Left ventricle myocardium superior (tissue), 1 donor: Measurements from ENCODE around the gene SLC17A4. TPM values are rescaled to one million over a fixed set of nuclear protein-coding genes. Genes with fewer than 3 reads are reported as not detected.

ENCODE experiments used
- ATAC-seq: fragments of 200-7000 bp; cut with Tn5 transposase; one replicate; pipeline ENCODE4 v1.9.1; 2020; ENCODE audit warnings: mild to moderate bottlenecking, moderate library complexity
- DNase-seq: peaks from one replicate; pipeline ENCODE4 v3.0.0-alpha.2; 2020
- intact Hi-C: fragments of 100-400 bp; cut with micrococcal nuclease; formaldehyde crosslinking; loops from one replicate; pipeline ENCODE4 v1.11.0; 2022
- total RNA-seq: library from RNA; stranded (reverse); fragmentation: NEBNext Ultra II Directional; extraction: Animal tissue kit (Norgen Biotek cat#: 25700); gene quantifications from one replicate; pipeline ENCODE4 v1.2.1, GENCODE V29; 2021
- donor health status: DM: no; HTN: yes; CAD: no; lungs with severe emphysema.

SLC17A4 gene
- total RNA-seq, 1 donor from 2014 or later: not detected

DNA sequence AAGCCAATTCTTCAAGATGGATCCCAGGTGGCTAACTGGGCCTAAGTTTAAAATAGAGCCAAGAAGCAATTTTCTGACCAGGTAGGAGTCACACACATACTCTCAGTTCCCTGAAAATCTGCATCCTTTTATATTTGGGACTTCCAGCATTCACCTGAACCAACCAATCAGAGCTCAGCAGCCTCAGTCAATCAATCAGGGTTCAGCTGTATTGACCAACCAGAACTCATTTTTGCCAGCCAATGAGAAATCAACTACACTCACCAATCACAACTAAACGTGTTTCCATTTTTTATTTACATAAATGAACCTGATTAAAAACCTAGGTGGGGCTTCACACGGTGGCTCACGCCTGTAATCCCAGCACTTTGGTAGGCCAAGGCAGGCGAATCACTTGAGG lies 37.5 kb downstream of the SLC17A4 start:
- no peak for DNase-seq
- intact Hi-C loops: no loop called here

DNA sequence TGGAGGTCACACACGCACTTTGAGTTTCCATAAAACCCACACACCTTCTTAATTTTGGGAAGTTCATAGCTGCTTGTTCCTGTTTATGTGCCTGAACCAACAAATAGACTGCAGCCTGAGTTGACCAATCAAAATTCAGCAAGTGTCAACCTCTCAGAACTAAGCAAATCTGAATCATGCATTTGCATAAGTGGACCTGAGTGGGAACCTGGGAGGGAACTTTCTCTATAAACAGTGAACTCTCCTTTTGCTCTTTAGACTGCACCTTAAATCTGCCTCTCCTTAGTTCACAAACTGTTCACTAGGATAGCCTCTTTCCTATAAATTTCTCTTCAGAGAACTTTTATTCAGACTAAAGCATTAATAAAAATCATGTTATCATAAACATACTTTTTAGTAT lies 39.4 kb downstream of the SLC17A4 start:
- intact Hi-C loops: no loop called here
- DNase-seq (no peak), ATAC-seq (no peak)

More for the DNA sequence above, 37.5 kb downstream of the SLC17A4 start:
- no peak for ATAC-seq

DNA sequence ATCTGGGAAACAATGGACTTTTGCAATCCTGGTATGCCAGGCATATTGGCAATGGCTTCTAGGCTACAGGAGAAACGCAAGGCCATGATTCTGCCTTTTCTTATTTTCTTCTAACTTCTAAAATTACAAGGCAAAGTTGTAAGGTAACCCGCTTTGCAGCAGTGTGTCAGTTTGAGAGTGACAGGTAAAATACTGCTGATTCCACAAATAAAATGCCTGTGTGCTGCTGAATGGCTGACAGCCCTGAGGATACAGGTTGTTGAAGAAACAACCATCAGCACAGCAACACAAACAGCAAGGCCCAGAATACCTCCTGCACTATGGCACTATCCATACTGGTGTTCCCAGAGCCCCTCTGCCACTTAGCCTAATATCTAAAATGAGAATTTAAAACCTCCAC lies 40.2 kb downstream of the SLC17A4 start:
- DNase-seq: no peak
- intact Hi-C loops: no loop called here
- ATAC-seq: no peak

DNA sequence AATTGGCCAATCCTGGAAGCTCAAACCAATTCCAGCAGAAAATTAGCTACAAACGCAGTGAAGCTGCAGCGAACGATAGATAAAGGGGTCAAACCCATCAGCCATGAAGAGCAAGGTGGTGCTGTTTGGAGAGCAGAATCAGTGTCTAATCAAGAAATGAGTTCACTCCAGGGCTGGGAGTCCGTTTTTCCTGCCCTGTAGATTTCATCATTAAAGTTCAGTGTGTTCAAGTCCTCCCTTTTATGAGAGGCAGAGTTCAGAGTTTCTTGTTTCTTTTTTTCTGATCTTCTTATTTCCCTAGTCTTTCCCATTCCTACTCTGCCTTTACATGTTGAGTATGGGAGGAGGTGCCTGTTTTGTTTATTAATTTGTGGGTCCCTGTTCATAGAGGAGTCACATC lies 46.9 kb downstream of the SLC17A4 start:
- ATAC-seq (no peak), DNase-seq (no peak)
- intact Hi-C loops: no loop called here

DNA sequence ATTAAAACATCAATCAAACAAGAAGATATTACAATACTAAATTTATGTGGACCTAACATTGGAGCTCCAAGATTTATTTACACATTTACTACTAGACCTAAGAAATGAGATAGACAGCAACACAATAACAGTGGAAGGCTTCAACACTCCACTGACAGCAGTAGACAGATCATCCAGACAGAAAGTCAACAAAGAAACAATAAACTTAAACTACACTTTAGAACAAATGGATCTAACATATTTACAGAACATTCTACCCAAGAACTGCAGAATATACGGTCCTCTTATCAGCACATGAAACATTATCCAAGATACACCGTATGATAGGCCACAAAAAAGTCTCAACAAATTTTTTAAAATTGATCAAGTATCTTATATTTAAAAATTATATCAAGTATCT lies 50.3 kb downstream of the SLC17A4 start:
- intact Hi-C loops: no loop called here
- DNase-seq: no peak
- no peak for ATAC-seq

DNA sequence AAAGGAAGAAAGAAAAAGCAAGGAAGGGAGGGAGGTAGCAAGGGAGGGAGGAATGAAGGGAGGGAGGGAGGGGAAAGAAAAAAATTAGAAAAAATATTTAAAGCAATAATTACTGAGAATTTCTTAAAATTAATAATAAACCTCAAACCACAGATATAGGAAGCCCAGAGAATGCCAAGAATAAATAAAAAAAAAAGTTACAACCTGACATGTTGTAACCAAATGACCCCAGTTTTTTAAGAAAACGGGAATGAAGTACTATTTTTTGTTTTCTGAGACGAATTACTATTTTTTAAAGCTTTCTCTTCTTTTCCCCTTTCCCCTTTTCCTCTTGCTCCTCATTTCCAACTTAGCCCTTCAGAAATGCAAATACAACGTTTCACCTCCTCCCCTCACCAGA lies 60.7 kb downstream of the SLC17A4 start:
- intact Hi-C loops: no loop called here
- DNase-seq (no peak), ATAC-seq (no peak)

DNA sequence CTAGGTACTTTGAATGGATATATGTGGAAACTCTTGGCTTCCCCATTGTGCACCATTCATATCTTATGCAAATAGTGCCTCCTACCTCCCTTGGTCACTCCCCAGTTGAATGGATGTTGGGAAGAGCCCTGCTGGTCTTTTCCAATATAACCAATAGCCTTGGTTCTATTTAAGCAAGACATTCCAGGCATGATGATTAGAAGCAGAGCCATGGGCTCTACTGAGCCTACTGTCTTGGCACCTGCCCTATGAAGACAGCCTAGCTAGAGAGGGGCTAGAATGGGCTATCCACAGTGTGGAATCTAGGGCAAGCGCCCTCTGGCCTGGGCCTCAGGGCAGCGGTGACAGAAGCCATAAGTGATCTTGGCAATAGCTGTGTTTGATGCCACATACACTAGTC lies 61.7 kb downstream of the SLC17A4 start:
- ATAC-seq: no peak
- no peak for DNase-seq
- intact Hi-C loops: no loop called here

DNA sequence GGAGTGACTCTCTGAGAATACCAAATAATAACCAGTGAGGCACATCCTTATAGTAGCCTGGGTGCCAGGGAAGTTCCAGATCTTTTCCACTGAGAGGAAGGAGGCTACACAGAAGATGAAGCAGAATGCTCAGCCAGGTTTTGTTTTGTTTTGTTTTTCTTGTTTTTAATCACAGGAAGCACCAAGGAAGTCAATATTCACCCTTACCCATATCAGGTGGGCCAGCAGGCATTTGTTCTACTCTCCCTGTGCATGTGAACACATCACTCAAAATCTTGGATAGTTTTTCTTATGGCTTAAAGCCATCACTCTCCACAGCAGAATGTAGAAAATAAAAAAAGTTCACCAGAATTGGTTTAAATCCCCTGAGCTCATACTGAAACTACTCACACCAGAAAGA lies 66.8 kb downstream of the SLC17A4 start:
- DNase-seq: no peak
- intact Hi-C loops: no loop called here
- ATAC-seq: no peak

DNA sequence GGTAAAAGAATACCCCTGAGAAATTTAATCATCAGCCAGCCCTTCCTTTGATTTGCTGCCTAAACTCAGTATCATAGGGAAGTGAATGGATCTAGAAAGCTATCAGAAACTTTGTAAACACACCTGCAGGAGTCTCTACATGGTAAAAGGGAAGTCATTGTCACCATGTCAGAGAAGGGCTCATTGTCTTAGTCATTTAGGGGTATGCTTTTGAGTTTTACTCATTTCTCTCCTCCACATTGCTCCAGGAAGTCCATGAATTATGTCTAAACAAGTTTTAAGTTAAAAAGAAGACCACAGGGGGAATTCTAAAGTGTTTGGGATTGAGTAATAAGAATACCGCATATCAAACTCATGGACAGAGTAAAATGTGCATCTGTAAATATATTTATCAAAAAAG lies 74.8 kb downstream of the SLC17A4 start:
- no peak for ATAC-seq

DNA sequence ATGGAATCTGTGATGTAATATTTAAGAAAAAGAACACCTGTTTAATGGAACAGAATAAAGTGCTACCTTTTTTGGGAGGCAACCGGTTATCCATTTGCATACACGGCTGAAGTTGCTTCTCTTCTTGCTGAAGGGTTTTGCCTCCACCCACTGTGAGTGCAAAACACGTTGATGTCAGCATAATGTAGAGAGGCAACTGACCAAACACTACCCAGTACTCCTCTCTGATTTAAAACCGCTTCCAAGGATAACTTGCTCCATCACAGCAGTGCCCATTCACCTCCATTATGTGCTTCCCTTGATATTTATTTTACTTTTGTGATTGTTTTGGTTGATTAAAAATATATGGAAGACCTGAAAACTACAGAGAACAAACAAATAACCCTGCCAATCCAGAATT lies 75.9 kb downstream of the SLC17A4 start:
- DNase-seq: no peak
- ATAC-seq: no peak

More for the DNA sequence above, 74.8 kb downstream of the SLC17A4 start:
- no peak for DNase-seq
- intact Hi-C loops: no loop called here

More for the DNA sequence above, 75.9 kb downstream of the SLC17A4 start:
- intact Hi-C loops: no loop called here

Other genes starting within 250 kb of the SLC17A4 start
- 0.79 TPM for gene SCGN, start 102.5 kb upstream of the SLC17A4 start, total RNA-seq
- gene SLC17A1, start 77.3 kb downstream of the SLC17A4 start, total RNA-seq: not detected
- gene SLC17A3, start 119.5 kb downstream of the SLC17A4 start, total RNA-seq: not detected
- gene SLC17A2, start 175.9 kb downstream of the SLC17A4 start, total RNA-seq: not detected
- 2.7 TPM for gene TRIM38, start 208.1 kb downstream of the SLC17A4 start, total RNA-seq